Measurements from ENCODE around the gene PRR19. TPM values are rescaled to one million over a fixed set of nuclear protein-coding genes. Genes with fewer than 3 reads are reported as not detected.

The PRR19 gene
- total and polyA plus RNA-seq, 4 donors = 0.27 to 0.43 (median 0.42) TPM; not detected in 1

- Histone ChIP-seq H3K27ac (ENCODE audit: low read depth in 1 of 2, low read length in 2 of 2) (peak overlapping the region; percentile 91 to 98), H3K4me1 (ENCODE audit: control insufficient read depth in 4 of 4, insufficient read depth in 4 of 4, low read length in 3 of 4) (peaks cover 18 to 63% (median 41%) of the 10 kb centered on the region in 4 donors)
- no peak for TF ChIP-seq CTCF (IDR thresholded peaks at IDR 0.05; ENCODE audit: low read depth, low read length, missing input control)
- TF ChIP-seq EGR1 (IDR thresholded peaks at IDR 0.05; ENCODE audit: low read depth in 2 of 2) = no peak
- no peak for TF ChIP-seq ATF3 (IDR thresholded peaks at IDR 0.05)
- no peak for TF ChIP-seq JUND (IDR thresholded peaks at IDR 0.05)
- TF ChIP-seq REST (IDR thresholded peaks at IDR 0.05) = no peak
- TF ChIP-seq YY1 (IDR thresholded peaks at IDR 0.05) = no peak
- TF ChIP-seq SP1 (IDR thresholded peaks at IDR 0.05) = no peak
- no peak for TF ChIP-seq ZBTB33 (IDR thresholded peaks at IDR 0.05)
- TF ChIP-seq FOXA1 (IDR thresholded peaks at IDR 0.05) = no peak
- no peak for TF ChIP-seq RXRA (IDR thresholded peaks at IDR 0.05)
- TF ChIP-seq MAX (IDR thresholded peaks at IDR 0.05) = no peak
- TF ChIP-seq FOXA2 (IDR thresholded peaks at IDR 0.05) = no peak
- TF ChIP-seq RAD21 (IDR thresholded peaks at IDR 0.05) = no peak
- no peak for TF ChIP-seq HNF4A (conservative IDR thresholded peaks at IDR 0.05)
These were observed 18.5 kb upstream of the PRR19 start for GRCh38 chr19:42283188-42284065.

More at GRCh38 chr19:42283188-42284065, 18.5 kb upstream of the PRR19 start:
- Histone ChIP-seq H3K27me3 (ENCODE audit: control insufficient read depth in 4 of 4, insufficient read depth in 4 of 4, low read length in 3 of 4) (no peaks in the 10 kb centered on the region), H3K4me3 (ENCODE audit: low read depth in 1 of 3, low read length in 3 of 3) (peak overlapping the region in 2 of 3 donors; percentile 69 to 73), H3K36me3 (ENCODE audit: control insufficient read depth in 4 of 4, insufficient read depth in 3 of 4, low read depth in 1 of 4, low read length in 3 of 4) (peaks cover 7 to 16% (median 10%) of the 10 kb centered on the region in 4 donors), H3K9me3 (ENCODE audit: control insufficient read depth in 4 of 4, low read length in 3 of 4) (no peaks in the 10 kb centered on the region), H3K9ac (ENCODE audit: low read depth in 1 of 2, low read length in 2 of 2) (peak overlapping the region in 1 of 2 donors; percentile 69)
- peak; percentile 96 for DNase-seq (ENCODE audit: low spot score)
- 4% methylated on average over 74 of the region's 74 CpGs for WGBS
